Stimulated activated CD8-positive, alpha-beta memory T cell treated with anti-CD3 and anti-CD28 coated beads, Interleukin-15, amount 100 ng/mL, for 48 hours (primary cell): ENCODE measurements around the gene POFUT2.
"Not testable (repeated sequence)": the region's sequence is repeated elsewhere in the genome, so short reads cannot be mapped to it uniquely, and the experiment has no call there.

Source experiments
- DNase-seq, 2 donors: peaks; one replicate each; pipeline ENCODE4 v3.0.0-alpha.2; 2020; ENCODE audit warnings: low read depth in 2 of 2

POFUT2 gene

GRCh38 chr21:45310459-45310858 is 22.8 kb upstream of the POFUT2 start:
- no peak for DNase-seq

GRCh38 chr21:45309987-45310381 is 22.3 kb upstream of the POFUT2 start:
- DNase-seq, result no peak

GRCh38 chr21:45309069-45309986 is 21.6 kb upstream of the POFUT2 start:
- DNase-seq, result peak in 1 of 2 donors; percentile 26

- no peak for DNase-seq
Measured at GRCh38 chr21:45308194-45309068, 20.7 kb upstream of the POFUT2 start.

GRCh38 chr21:45307597-45308158 is 20.0 kb upstream of the POFUT2 start:
- DNase-seq, result not testable (repeated sequence)

GRCh38 chr21:45306832-45307571 is 19.3 kb upstream of the POFUT2 start:
- DNase-seq, result no peak

GRCh38 chr21:45306453-45306831 is 18.7 kb upstream of the POFUT2 start:
- no peak for DNase-seq

- no peak for DNase-seq
Measured at GRCh38 chr21:45305836-45306235, 18.1 kb upstream of the POFUT2 start.

- DNase-seq, result no peak
Measured at GRCh38 chr21:45304945-45305344, 17.2 kb upstream of the POFUT2 start.

GRCh38 chr21:45304476-45304830 is 16.8 kb upstream of the POFUT2 start:
- DNase-seq, result no peak

- no peak for DNase-seq
Measured at GRCh38 chr21:45303751-45304475, 16.2 kb upstream of the POFUT2 start.

GRCh38 chr21:45303091-45303615 is 15.5 kb upstream of the POFUT2 start:
- DNase-seq, result no peak

- DNase-seq, result peak; percentile 19 to 22
Measured at GRCh38 chr21:45302082-45303061, 14.7 kb upstream of the POFUT2 start.

- DNase-seq, result no peak
Measured at GRCh38 chr21:45301521-45302081, 13.9 kb upstream of the POFUT2 start.

- no peak for DNase-seq
Measured at GRCh38 chr21:45300786-45301520, 13.3 kb upstream of the POFUT2 start.

GRCh38 chr21:45299864-45300785 is 12.4 kb upstream of the POFUT2 start:
- no peak for DNase-seq
